ENCODE results near the gene CAVIN1.

CAVIN1 gene

GRCh38 chr17:42358434-42358833 lies 64.6 kb downstream of the CAVIN1 start:
- no peak overlapping the region for H3K27ac ChIP-seq
- TF ChIP-seq ZFX (IDR thresholded peaks at IDR 0.05; ENCODE audit: borderline replicate concordance) (no peak), CTCF (IDR thresholded peaks at IDR 0.05) (no peak)

- no peak overlapping the region for H3K27ac ChIP-seq
- TF ChIP-seq ZFX (IDR thresholded peaks at IDR 0.05; ENCODE audit: borderline replicate concordance) = no peak
- TF ChIP-seq CTCF (IDR thresholded peaks at IDR 0.05) = no peak
Measured at GRCh38 chr17:42354956-42355843, 67.9 kb downstream of the CAVIN1 start.

Measured in 22Rv1 (cell line).